PC-3 (cell line): ENCODE results near the gene C3.

Experiments used
- EZH2 ChIP-seq: fragments of 300-600 bp; sonication (generic); IDR thresholded peaks from one replicate; pipeline ENCODE4 v1.6.1; 2017; ENCODE audit warnings: antibody characterized with exemption, mild to moderate bottlenecking, low read length; ENCODE audit not compliant: unreplicated experiment
- EZH2phosphoT487 ChIP-seq: fragments of 300-600 bp; sonication (generic); IDR thresholded peaks from 2 replicates; pipeline ENCODE4 v1.6.1; 2018; ENCODE audit warnings: mild to moderate bottlenecking, antibody characterized with exemption, low read length, borderline replicate concordance
- TF ChIP-seq, protein P1 (sequence below): fragments of 300-600 bp; sonication (generic); conservative IDR thresholded peaks from 2 replicates; pipeline ENCODE4 v1.5.1; 2017; ENCODE audit warnings: antibody characterized with exemption, low read depth, mild to moderate bottlenecking, low read length

- TF ChIP-seq, protein P1, sequence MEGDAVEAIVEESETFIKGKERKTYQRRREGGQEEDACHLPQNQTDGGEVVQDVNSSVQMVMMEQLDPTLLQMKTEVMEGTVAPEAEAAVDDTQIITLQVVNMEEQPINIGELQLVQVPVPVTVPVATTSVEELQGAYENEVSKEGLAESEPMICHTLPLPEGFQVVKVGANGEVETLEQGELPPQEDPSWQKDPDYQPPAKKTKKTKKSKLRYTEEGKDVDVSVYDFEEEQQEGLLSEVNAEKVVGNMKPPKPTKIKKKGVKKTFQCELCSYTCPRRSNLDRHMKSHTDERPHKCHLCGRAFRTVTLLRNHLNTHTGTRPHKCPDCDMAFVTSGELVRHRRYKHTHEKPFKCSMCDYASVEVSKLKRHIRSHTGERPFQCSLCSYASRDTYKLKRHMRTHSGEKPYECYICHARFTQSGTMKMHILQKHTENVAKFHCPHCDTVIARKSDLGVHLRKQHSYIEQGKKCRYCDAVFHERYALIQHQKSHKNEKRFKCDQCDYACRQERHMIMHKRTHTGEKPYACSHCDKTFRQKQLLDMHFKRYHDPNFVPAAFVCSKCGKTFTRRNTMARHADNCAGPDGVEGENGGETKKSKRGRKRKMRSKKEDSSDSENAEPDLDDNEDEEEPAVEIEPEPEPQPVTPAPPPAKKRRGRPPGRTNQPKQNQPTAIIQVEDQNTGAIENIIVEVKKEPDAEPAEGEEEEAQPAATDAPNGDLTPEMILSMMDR = no peak
- TF ChIP-seq EZH2 (no peak), EZH2phosphoT487 (no peak)
These were observed 30.1 kb downstream of the C3 start for GRCh38 chr19:6690160-6690885.
